H1 (cell line): Measurements from ENCODE around the gene COIL. TPM values are rescaled to one million over a fixed set of nuclear protein-coding genes. Genes with fewer than 3 reads are reported as not detected.

Experiments used
- CTCF ChIA-PET: fragments of 300-600 bp; sonication (Branson Sonifier 250); formaldehyde crosslinking; loops from one replicate; lab custom pipeline; 2021; ENCODE audit not compliant: partially characterized antibody; lab: Charles Lee
- POLR2A ChIA-PET: fragments of 300-600 bp; sonication (Branson Sonifier 250); formaldehyde crosslinking; loops from one replicate; lab custom pipeline; 2021; ENCODE audit warnings: inconsistent platforms; ENCODE audit not compliant: partially characterized antibody; lab: Charles Lee
- DNase-seq, 2 experiments: peaks; one replicate each; pipeline versions ENCODE4 v3.0.0 to v3.0.0-alpha.2; 2010 to 2022; ENCODE audit warnings: low spot score in 2 of 2, low read depth in 1 of 2, mixed read lengths in 1 of 2
- FAIRE-seq: peaks from 2 replicates; lab custom pipeline; 2011; peaks lifted over from hg19 to GRCh38; lab: Jason Lieb, UNC
- H2AFZ ChIP-seq: 2 replicates; pipeline ENCODE4 v1.8.1; 2012; ENCODE audit warnings: low read length, inconsistent platforms
- H2AK5ac ChIP-seq: 2 replicates; pipeline ENCODE4 v1.6.1; 2013; ENCODE audit warnings: low read depth, low read length
- H2BK120ac ChIP-seq: replicated peaks from 2 replicates; pipeline ENCODE3; 2013; ENCODE audit warnings: low read depth, low read length, inconsistent platforms
- H2BK12ac ChIP-seq: 2 replicates; pipeline ENCODE4 v1.6.1; 2013; ENCODE audit warnings: low read depth, low read length
- H2BK15ac ChIP-seq: 2 replicates; pipeline ENCODE4 v1.6.1; 2013; ENCODE audit warnings: low read length
- H2BK20ac ChIP-seq: 2 replicates; pipeline ENCODE4 v1.6.1; 2013; ENCODE audit warnings: low read length
- H2BK5ac ChIP-seq: 2 replicates; pipeline ENCODE4 v1.6.1; 2013; ENCODE audit warnings: low read depth, low read length
- H3K14ac ChIP-seq: 2 replicates; pipeline ENCODE4 v1.6.1; 2013; ENCODE audit warnings: inconsistent platforms; ENCODE audit not compliant: insufficient read length
- H3K18ac ChIP-seq: 2 replicates; pipeline ENCODE4 v1.6.1; 2013; ENCODE audit warnings: low read length; ENCODE audit errors: extremely low read depth
- H3K23ac ChIP-seq: 2 replicates; pipeline ENCODE4 v1.6.1; 2013; ENCODE audit warnings: inconsistent platforms; ENCODE audit not compliant: insufficient read length
- H3K23me2 ChIP-seq: 2 replicates; pipeline ENCODE4 v1.6.1; 2013; ENCODE audit warnings: low read depth, low read length
- H3K27ac ChIP-seq: 2 replicates; pipeline ENCODE4 v1.6.1; 2011; ENCODE audit warnings: low read depth, low read length, inconsistent platforms
- H3K27me3 ChIP-seq, 4 experiments: replicated peaks in 1 of 4; 1 replicate in 1 of 4; 2 replicates in 3 of 4; pipeline versions ENCODE4 v1.6.1 to v1.8.1; 2011 to 2013; ENCODE audit warnings: low read length in 3 of 4, mild to moderate bottlenecking in 3 of 4, inconsistent platforms in 2 of 4, mixed read lengths in 2 of 4, moderate library complexity in 1 of 4; ENCODE audit not compliant: control insufficient read depth in 3 of 4, insufficient read depth in 3 of 4; ENCODE audit errors: extremely low read depth in 1 of 4
- H3K36me3 ChIP-seq, 4 experiments: 2 replicates each; pipeline versions ENCODE4 v1.6.1 to v1.8.1; 2011 to 2013; ENCODE audit warnings: mild to moderate bottlenecking in 4 of 4, low read length in 3 of 4, moderate library complexity in 2 of 4, control low read depth in 1 of 4, inconsistent platforms in 1 of 4; ENCODE audit not compliant: insufficient read depth in 4 of 4, control insufficient read depth in 2 of 4
- H3K4ac ChIP-seq: replicated peaks from 2 replicates; pipeline ENCODE3; 2013; ENCODE audit warnings: low read length, low read depth, mixed read lengths, inconsistent platforms; ENCODE audit not compliant: insufficient read length
- H3K4me1 ChIP-seq, 4 experiments: replicated peaks in 1 of 4; 1 replicate in 1 of 4; 2 replicates in 3 of 4; pipeline versions ENCODE4 v1.6.1 to v1.8.1; 2011 to 2013; ENCODE audit warnings: low read length in 3 of 4, inconsistent platforms in 2 of 4, mixed read lengths in 1 of 4; ENCODE audit not compliant: insufficient read depth in 4 of 4, control insufficient read depth in 3 of 4
- H3K4me2 ChIP-seq, 2 experiments: 2 replicates each; pipeline versions ENCODE4 v1.6.1 to v1.8.1; 2011 to 2013; ENCODE audit warnings: low read depth in 2 of 2, low read length in 2 of 2, control low read depth in 1 of 2, inconsistent platforms in 1 of 2, mild to moderate bottlenecking in 1 of 2; ENCODE audit not compliant: insufficient read depth in 1 of 2
- H3K4me3 ChIP-seq, 4 experiments: fragments of 200-600, 300-600 bp in 1 of 4; sonication (generic), shearing (Covaris generic), sonication (Bioruptor Twin) in 1 of 4; 2 replicates each; pipeline versions ENCODE4 v1.5.1 to v1.8.1; 2011 to 2016; ENCODE audit warnings: low read length in 4 of 4, low read depth in 3 of 4, control low read depth in 2 of 4, inconsistent platforms in 2 of 4, mild to moderate bottlenecking in 2 of 4, mixed read lengths in 1 of 4, moderate library complexity in 1 of 4; ENCODE audit not compliant: insufficient read depth in 2 of 4; ENCODE audit errors: extremely low read depth in 1 of 4
- H3K56ac ChIP-seq: replicated peaks from 2 replicates; pipeline ENCODE3; 2013; ENCODE audit warnings: low read depth, mild to moderate bottlenecking, mixed read lengths, low read length, inconsistent platforms; ENCODE audit not compliant: insufficient read length
- H3K79me1 ChIP-seq: 2 replicates; pipeline ENCODE4 v1.6.1; 2013; ENCODE audit warnings: low read depth, low read length, control low read depth
- H3K79me2 ChIP-seq, 2 experiments: 2 replicates each; pipeline versions ENCODE4 v1.6.1 to v1.8.1; 2012 to 2013; ENCODE audit warnings: low read length in 2 of 2, mild to moderate bottlenecking in 2 of 2, inconsistent platforms in 1 of 2; ENCODE audit not compliant: insufficient read depth in 2 of 2, control insufficient read depth in 1 of 2
- H3K9ac ChIP-seq, 4 experiments: replicated peaks in 1 of 4; 1 replicate in 1 of 4; 2 replicates in 3 of 4; pipeline versions ENCODE4 v1.6.1 to v1.8.1; 2011 to 2013; ENCODE audit warnings: low read depth in 3 of 4, low read length in 3 of 4, control low read depth in 2 of 4, mild to moderate bottlenecking in 2 of 4, moderate library complexity in 2 of 4, inconsistent platforms in 1 of 4; ENCODE audit errors: extremely low read depth in 1 of 4
- H3K9me3 ChIP-seq, 2 experiments: 2 replicates each; pipeline versions ENCODE4 v1.6.1 to v1.8.1; 2012 to 2013; ENCODE audit warnings: mild to moderate bottlenecking in 2 of 2, moderate library complexity in 2 of 2, control low read depth in 1 of 2, inconsistent platforms in 1 of 2, low read depth in 1 of 2, low read length in 1 of 2, mixed read lengths in 1 of 2; ENCODE audit not compliant: insufficient read depth in 2 of 2
- H4K20me1 ChIP-seq, 2 experiments: replicated peaks in 1 of 2; 2 replicates each; pipeline versions ENCODE3 to v1.8.1; 2011 to 2013; ENCODE audit warnings: inconsistent platforms in 2 of 2, low read length in 2 of 2, mild to moderate bottlenecking in 1 of 2; ENCODE audit not compliant: insufficient read depth in 2 of 2, control insufficient read depth in 1 of 2
- H4K5ac ChIP-seq: 2 replicates; pipeline ENCODE4 v1.6.1; 2013; ENCODE audit warnings: low read length, low read depth, mixed read lengths, inconsistent platforms; ENCODE audit not compliant: insufficient read length
- H4K8ac ChIP-seq: 2 replicates; pipeline ENCODE4 v1.8.0; 2013; ENCODE audit warnings: mild to moderate bottlenecking, moderate library complexity, low read length, inconsistent platforms; ENCODE audit not compliant: insufficient read depth; ENCODE audit errors: extremely low read depth
- H4K91ac ChIP-seq: replicated peaks from 2 replicates; pipeline ENCODE3; 2013; ENCODE audit warnings: low read length, mixed read lengths, inconsistent platforms; ENCODE audit not compliant: insufficient read length
- CEBPB ChIP-seq: IDR thresholded peaks from 2 replicates; pipeline ENCODE4 v1.6.1; 2012; ENCODE audit warnings: low read depth, low read length
- EGR1 ChIP-seq: IDR thresholded peaks from 2 replicates; pipeline ENCODE4 v1.6.1; 2011; ENCODE audit warnings: low read depth, low read length, borderline replicate concordance
- KDM5A ChIP-seq: fragments of 200-600 bp; IDR thresholded peaks from 2 replicates; pipeline ENCODE4 v1.7.1; 2012; ENCODE audit warnings: mild to moderate bottlenecking, low read length, inconsistent platforms, mixed read lengths
- MAFK ChIP-seq: IDR thresholded peaks from 2 replicates; pipeline ENCODE4 v1.6.1; 2012; ENCODE audit warnings: low read depth, mild to moderate bottlenecking, improper control_type of control experiment, low read length
- MAX ChIP-seq: IDR thresholded peaks from 2 replicates; pipeline ENCODE4 v1.6.1; 2012; ENCODE audit warnings: inconsistent platforms
- RAD21 ChIP-seq, 2 experiments: IDR thresholded peaks in 1 of 2; conservative IDR thresholded peaks in 1 of 2; 2 replicates each; pipeline ENCODE4 v1.6.1; 2011; ENCODE audit warnings: low read depth in 2 of 2, low read length in 2 of 2, improper control_type of control experiment in 1 of 2, inconsistent platforms in 1 of 2, mild to moderate bottlenecking in 1 of 2, moderate library complexity in 1 of 2
- SIN3A ChIP-seq, 2 experiments: IDR thresholded peaks in 1 of 2; conservative IDR thresholded peaks in 1 of 2; 2 replicates each; pipeline ENCODE4 v1.6.1; 2011 to 2012; ENCODE audit warnings: low read length in 2 of 2, improper control_type of control experiment in 1 of 2, low read depth in 1 of 2, mild to moderate bottlenecking in 1 of 2
- SIX5 ChIP-seq: IDR thresholded peaks from 2 replicates; pipeline ENCODE4 v1.6.1; 2011; ENCODE audit warnings: mild to moderate bottlenecking, low read depth, low read length
- SP2 ChIP-seq: IDR thresholded peaks from 2 replicates; pipeline ENCODE4 v1.6.1; 2012; ENCODE audit warnings: mild to moderate bottlenecking, low read length, inconsistent platforms
- TAF1 ChIP-seq: IDR thresholded peaks from 2 replicates; pipeline ENCODE4 v1.6.1; 2011; ENCODE audit warnings: mild to moderate bottlenecking, low read depth, low read length
- ZNF274 ChIP-seq: IDR thresholded peaks from 2 replicates; pipeline ENCODE4 v1.7.0; 2012; ENCODE audit warnings: low read length, borderline replicate concordance; ENCODE audit errors: extremely low read depth
- WGBS, 2 experiments: shearing (Covaris generic) in 1 of 2; methylation state at CpG; one replicate each; pipeline versions ENCODE4 v1.1.6 to v1.1.7; 2013 to 2015; ENCODE audit warnings: low lambda C conversion rate in 2 of 2, mixed read lengths in 2 of 2, inconsistent platforms in 1 of 2, low coverage in 1 of 2, missing lambda C conversion rate in 1 of 2; ENCODE audit not compliant: insufficient replicate concordance in 2 of 2, insufficient coverage in 1 of 2, insufficient read length in 1 of 2; ENCODE audit errors: extremely low coverage in 1 of 2, missing lambda C conversion rate in 1 of 2; 5-methylcytosine and 5-hydroxymethylcytosine counted together
- polyA plus RNA-seq, 7 experiments: library from polyadenylated mRNA; depleted of rRNA in 3 of 7; stranded (reverse) in 5 of 7; unstranded in 2 of 7; fragments of >200 nt in 5 of 7; fragments of 200-250 nt in 2 of 7; gene quantifications; 1 replicate in 5 of 7; 2 replicates in 1 of 7; 4 replicates in 1 of 7; pipeline versions ENCODE4 v1.2.1 to v1.2.3, GENCODE V29; 2011 to 2013; ENCODE audit warnings: missing spikeins in 2 of 7, mixed read lengths in 2 of 7
- total RNA-seq: library from RNA; stranded (reverse); fragmentation: NEBNext Ultra II Directional; extraction: Animal tissue kit (Norgen Biotek cat#: 25700); gene quantifications from 2 replicates; pipeline ENCODE4 v1.2.1, GENCODE V29; 2021

Gene COIL
- total and polyA plus RNA-seq, 2 of the 8 experiments (the other 6 are each of a cell fraction or from before 2014, with no cell fraction given): 5.2 to 23.6 TPM

GRCh38 chr17:56994009-56994792, 33.4 kb upstream of the COIL start:
- Histone ChIP-seq H4K5ac (no peak overlapping the region), H3K79me1 (no peaks in the 10 kb centered on the region), H4K20me1 (peaks cover 0 to 2% of the 10 kb centered on the region in 2 experiments)
- TF ChIP-seq MAX: no peak
- no peak for TF ChIP-seq ZNF274
- TF ChIP-seq CEBPB: no peak
- TF ChIP-seq SIN3A (conservative IDR thresholded peaks at IDR 0.05 in 1 of 2, IDR thresholded peaks at IDR 0.05 in 1 of 2; ENCODE audit: low read depth in 1 of 2, low read length in 2 of 2): no peak
- no peak for TF ChIP-seq SIX5
- no peak for TF ChIP-seq RAD21 (IDR thresholded peaks at IDR 0.05 in 1 of 2, conservative IDR thresholded peaks at IDR 0.05 in 1 of 2; ENCODE audit: low read depth in 2 of 2, low read length in 2 of 2)
- no peak for TF ChIP-seq EGR1
- no peak for TF ChIP-seq SP2
- no peak for TF ChIP-seq TAF1
- TF ChIP-seq MAFK: no peak
- TF ChIP-seq KDM5A: no peak
- TF ChIP-seq, all 59 proteins: peak for 0
- Histone ChIP-seq H2BK15ac (no peak overlapping the region), H2BK120ac (no peak overlapping the region), H2BK12ac (no peak overlapping the region), H3K14ac (no peak overlapping the region), H3K79me2 (no peaks in the 10 kb centered on the region), H4K91ac (no peak overlapping the region), H3K36me3 (peaks cover 0 to 33% (median 21%) of the 10 kb centered on the region in 4 experiments; a peak in 7 of 8 replicates), H3K9me3 (no peaks in the 10 kb centered on the region), H3K18ac (no peak overlapping the region), H4K8ac (no peak overlapping the region), H2AK5ac (no peak overlapping the region), H3K27ac (no peak overlapping the region), H2AFZ (no peak overlapping the region), H3K9ac (no peak overlapping the region), H2BK5ac (no peak overlapping the region), H3K27me3 (no peaks in the 10 kb centered on the region), H3K4me2 (no peak overlapping the region), H3K4ac (no peak overlapping the region), H3K56ac (no peak overlapping the region), H3K4me3 (no peak overlapping the region), H3K23me2 (no peaks in the 10 kb centered on the region), H2BK20ac (no peak overlapping the region), H3K4me1 (no peaks in the 10 kb centered on the region), H3K23ac (no peak overlapping the region)
- FAIRE-seq (no peak), DNase-seq (no peak)
- 93% methylated on average over 4 of the region's 4 CpGs; no CpG with 5 or more reads in 1 of the 2 experiments for WGBS, 2 experiments
- POLR2A ChIA-PET: interaction anchor here (1.1 kb wide), 1 partner anchor 16 kb away, joined by 3 read pairs; no protein-coding TSS in a partner anchor
- CTCF ChIA-PET: interaction anchor here (0.6 to 2.8 kb wide), 4 partner anchors 12 to 116 kb away, joined by 3 to 9 read pairs (median 4); no protein-coding TSS in a partner anchor
